Right lung (tissue), 5 donors: Measurements from ENCODE around the gene SLC22A12. TPM values are rescaled to one million over a fixed set of nuclear protein-coding genes. Genes with fewer than 3 reads are reported as not detected.

Source experiments
- DNase-seq, 2 donors: peaks; one replicate each; pipeline ENCODE4 v3.0.0-alpha.2; 2013
- polyA plus RNA-seq, 5 donors: library from polyadenylated mRNA; unstranded; fragments of 120-200 nt; gene quantifications; one replicate each; pipeline versions ENCODE4 v1.2.1 to v1.2.3, GENCODE V29; 2013; ENCODE audit warnings: inconsistent platforms in 1 of 5, low replicate concordance in 1 of 5; ENCODE audit not compliant: insufficient read length in 5 of 5, insufficient read depth in 1 of 5

SLC22A12 gene
- polyA plus RNA-seq, 5 donors, result not detected

DNA sequence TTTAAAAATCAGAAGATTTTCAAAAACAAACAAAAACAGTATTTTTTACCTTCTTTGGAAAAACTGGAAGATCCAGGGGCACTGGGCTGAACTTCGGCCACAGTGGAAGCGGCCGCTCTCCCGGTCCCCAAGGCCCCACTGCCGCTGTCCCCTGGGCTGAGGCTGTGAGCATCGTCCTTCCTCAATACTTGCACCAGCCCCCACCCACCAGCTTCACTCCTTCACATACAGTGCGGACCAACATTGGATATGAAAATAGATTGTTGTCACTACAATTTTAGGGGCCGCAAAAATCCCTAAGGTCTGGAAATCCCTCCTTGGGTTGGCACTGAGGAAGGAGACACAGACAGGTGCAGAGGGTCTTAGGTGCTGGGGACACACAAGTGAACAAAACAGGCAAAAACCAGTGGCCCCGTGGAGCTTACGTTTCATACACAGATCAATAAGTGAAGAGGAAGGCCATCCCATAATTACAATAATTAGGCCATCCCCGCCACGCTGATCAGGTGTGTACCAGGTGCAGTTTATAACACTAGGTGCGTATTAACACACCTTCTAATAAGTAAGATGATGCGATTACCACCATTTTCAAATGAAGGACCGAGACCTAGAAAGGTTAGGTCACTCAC lies 28.2 kb upstream of the SLC22A12 start:
- DNase-seq, result no peak

DNA sequence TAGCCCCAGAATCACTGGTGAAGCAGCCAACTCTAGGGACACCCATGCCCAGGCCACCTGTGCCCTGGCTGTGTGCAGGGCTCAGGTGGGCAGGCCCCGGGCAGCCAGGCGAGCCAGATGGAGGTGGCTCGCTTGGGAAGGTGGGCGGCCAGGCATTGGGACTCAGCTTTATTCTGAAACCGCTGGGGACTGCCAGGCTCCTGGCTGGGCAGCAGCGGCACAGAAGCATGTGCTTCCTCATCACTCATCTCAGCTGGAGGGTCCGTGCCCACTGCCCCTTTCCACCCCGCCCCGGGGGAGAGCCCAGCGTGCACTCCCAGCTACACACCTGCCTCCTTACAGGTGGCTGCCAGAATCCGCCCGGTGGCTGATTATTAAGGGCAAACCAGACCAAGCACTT lies 27.1 kb upstream of the SLC22A12 start:
- DNase-seq, result no peak

- DNase-seq, result no peak
Observed at GRCh38 chr11:64564419-64564818, 26.6 kb upstream of the SLC22A12 start.

GRCh38 chr11:64564947-64565889 lies 25.8 kb upstream of the SLC22A12 start:
- no peak for DNase-seq

DNA sequence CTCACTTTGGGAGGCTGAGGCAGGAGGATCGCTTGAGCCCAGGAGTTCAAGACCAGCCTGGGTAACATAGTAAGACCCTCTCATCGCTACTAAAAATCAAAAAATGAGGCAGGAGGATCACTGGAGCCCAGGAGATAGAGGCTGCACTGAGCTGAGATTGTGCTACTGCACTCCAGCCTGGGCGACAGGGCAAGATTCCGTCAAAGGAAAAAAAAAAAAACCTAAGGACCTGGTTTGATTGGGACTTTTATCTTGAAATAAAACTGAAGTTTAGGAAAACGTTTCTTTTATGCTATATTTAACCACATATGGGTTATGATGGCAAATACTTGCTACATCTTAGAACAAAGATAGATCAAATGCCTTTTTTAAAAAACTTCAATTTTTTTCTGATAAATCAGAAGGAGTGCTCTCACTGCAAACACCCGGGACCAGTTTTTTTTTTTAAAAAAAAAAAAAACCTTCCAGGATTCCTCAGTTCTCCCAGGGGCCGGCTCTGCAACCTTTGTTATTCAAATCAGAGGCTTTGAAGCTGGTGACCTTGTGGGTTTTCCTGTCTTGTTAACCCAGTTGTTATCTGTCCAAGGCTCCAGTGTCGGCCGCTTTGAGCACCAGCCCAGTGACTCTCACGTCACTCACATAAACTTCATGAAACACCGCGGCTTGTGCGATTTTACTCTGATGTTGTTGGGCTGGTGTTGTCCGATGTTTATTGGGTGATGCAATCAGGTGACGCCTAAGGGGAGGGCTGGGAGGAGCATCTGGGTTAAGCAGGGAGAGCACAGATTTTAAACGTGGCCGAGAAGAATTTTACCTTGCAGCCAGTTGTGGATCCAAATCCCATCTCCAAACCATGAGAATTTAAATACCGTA lies 24.7 kb upstream of the SLC22A12 start:
- peak; percentile 37 to 70 for DNase-seq

- no peak for DNase-seq
Observed at GRCh38 chr11:64566915-64567891, 23.8 kb upstream of the SLC22A12 start.

GRCh38 chr11:64568041-64568571 lies 22.9 kb upstream of the SLC22A12 start:
- DNase-seq, result no peak

DNA sequence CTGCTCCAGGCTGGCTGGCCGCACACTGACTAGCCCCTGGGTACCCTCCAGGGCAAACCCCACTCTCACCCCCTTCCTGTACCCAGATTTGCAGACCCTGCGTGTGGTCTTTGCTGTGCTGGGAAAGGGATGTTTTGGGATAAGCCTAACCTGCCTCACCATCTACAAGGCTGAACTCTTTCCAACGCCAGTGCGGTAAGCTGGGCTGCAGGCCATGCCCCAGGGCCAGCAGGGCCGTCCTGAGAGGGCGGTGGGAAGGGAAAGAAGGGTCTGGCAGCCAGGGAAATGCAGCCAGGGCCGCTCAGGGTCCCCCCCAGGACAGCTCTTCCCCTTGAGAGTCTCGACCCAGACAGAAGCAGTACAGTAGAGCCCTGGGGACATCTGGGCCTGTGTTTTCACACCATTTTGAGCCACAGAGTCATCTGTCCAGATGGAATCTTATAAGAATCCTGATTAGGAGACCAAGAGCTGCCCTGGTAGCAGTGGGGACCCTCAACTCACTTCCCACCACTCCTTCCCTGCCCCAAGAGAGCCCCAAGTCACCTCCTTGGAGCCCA lies 22.4 kb upstream of the SLC22A12 start:
- no peak for DNase-seq

GRCh38 chr11:64569300-64569970 lies 21.6 kb upstream of the SLC22A12 start:
- DNase-seq, result no peak

DNA sequence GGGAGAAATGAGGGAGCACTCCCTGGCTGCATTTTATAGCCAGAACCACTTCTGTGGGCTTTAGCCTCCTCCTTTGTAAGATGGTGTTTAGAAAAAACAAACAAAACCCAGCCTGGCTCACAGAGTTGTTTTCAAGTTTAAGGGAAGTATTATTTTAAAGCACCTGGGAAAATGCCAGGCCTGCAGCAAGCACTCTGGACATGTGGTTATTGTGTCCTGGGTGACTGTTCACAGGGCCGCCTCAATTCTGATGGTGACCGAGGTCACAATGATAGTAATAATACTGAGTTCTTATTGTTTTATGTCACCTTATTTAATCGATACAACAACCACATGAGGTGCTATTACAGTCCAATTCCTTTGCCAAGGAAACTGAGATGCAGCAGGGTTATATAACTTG lies 20.7 kb upstream of the SLC22A12 start:
- no peak for DNase-seq

DNA sequence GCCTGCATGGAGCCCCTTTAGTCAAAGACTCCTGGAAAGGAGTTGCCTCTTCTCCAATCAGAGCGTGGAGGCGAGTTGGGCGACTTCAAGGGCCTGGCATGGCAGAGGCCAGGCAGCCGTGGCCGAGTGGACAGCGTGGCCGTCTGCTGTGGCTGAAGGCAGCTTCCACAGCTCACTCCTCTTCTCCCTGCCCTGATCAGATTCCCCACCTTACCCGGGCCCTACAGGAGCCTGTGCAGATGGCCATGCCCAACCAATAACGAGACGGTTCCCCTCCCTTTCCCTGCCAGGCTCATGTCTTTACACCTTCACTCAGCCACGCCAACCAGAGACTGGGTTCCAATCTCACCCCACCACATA lies 20.0 kb upstream of the SLC22A12 start:
- no peak for DNase-seq

- DNase-seq, result no peak
Observed at GRCh38 chr11:64571410-64572091, 19.5 kb upstream of the SLC22A12 start.

- DNase-seq, result no peak
Observed at GRCh38 chr11:64572143-64572542, 18.9 kb upstream of the SLC22A12 start.

- DNase-seq, result no peak
Observed at GRCh38 chr11:64577202-64577601, 13.8 kb upstream of the SLC22A12 start.

DNA sequence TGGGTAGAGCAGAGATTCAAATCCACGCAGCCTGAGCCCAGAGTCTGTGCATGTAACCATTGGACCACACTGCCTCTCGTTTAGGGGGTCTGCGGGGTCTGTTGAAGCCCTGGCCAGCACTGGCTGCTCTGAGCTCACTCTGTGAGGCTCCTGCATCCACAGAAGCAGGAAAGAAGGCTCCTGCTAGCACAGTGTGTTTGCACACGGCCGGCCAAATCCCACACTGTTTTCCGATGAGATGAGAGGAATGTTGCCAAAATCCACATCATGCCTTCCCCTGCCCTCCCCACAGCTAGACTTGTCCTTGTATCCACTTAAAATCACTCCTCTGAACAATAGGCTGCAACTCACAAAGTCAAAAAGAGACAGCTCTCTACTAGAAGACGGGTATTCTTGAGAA lies 10.6 kb upstream of the SLC22A12 start:
- no peak for DNase-seq

GRCh38 chr11:64581057-64581523 lies 9.9 kb upstream of the SLC22A12 start:
- no peak for DNase-seq

DNA sequence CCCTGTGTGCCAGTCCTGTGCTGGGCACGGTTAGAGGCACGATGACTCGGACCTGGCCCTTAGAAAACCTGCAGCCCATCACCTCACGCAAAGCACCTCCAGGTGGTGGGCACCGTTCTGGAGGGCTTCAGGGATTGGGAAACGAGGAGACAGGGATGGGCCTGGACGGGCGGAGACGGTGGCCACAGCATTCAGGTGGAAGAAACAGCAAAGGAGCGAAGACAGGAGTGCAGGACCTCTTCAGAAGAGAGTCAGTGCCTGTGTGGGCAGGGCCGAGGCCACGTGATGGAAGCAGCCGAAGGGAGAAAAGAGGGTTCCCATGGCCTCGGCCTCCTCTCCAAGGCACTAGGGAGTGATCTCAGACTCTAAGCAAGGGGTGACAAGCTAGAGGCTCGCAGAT lies 8.1 kb upstream of the SLC22A12 start:
- no peak for DNase-seq

GRCh38 chr11:64583296-64584262 lies 7.4 kb upstream of the SLC22A12 start:
- DNase-seq, result no peak
